Measurements from ENCODE around the gene ATF6. TPM values are rescaled to one million over a fixed set of nuclear protein-coding genes. Genes with fewer than 3 reads are reported as not detected.

Gene ATF6
- total RNA-seq, 1 donor from 2014 or later: 21.1 TPM

GRCh38 chr1:162007466-162007865 is 241.3 kb downstream of the ATF6 start:
- Histone ChIP-seq H3K4me3 (no peak overlapping the region), H3K9me3 (no peaks in the 10 kb centered on the region), H3K27me3 (no peaks in the 10 kb centered on the region), H3K36me3 (no peaks in the 10 kb centered on the region), H3K27ac (no peak overlapping the region), H3K4me1 (peaks cover 18% of the 10 kb centered on the region)
- DNase-seq (ENCODE audit: extremely low spot score in 2 of 2): no peak
- intact Hi-C loops (cut with DNase I): no loop called here
- TF ChIP-seq POLR2A (IDR thresholded peaks at IDR 0.05): no peak
- TF ChIP-seq POLR2AphosphoS5 (IDR thresholded peaks at IDR 0.05; ENCODE audit: insufficient read depth in 1 of 2, low read depth in 1 of 2): no peak
- TF ChIP-seq CTCF (IDR thresholded peaks at IDR 0.05): no peak

- Histone ChIP-seq H3K4me3 (no peak overlapping the region), H3K9me3 (no peaks in the 10 kb centered on the region), H3K4me1 (peaks cover 14% of the 10 kb centered on the region), H3K36me3 (no peaks in the 10 kb centered on the region), H3K27ac (no peak overlapping the region), H3K27me3 (no peaks in the 10 kb centered on the region)
- DNase-seq (ENCODE audit: extremely low spot score in 2 of 2): no peak
- intact Hi-C loops (cut with DNase I): no loop called here
- TF ChIP-seq POLR2A (IDR thresholded peaks at IDR 0.05) (no peak), CTCF (IDR thresholded peaks at IDR 0.05) (no peak), POLR2AphosphoS5 (IDR thresholded peaks at IDR 0.05; ENCODE audit: insufficient read depth in 1 of 2, low read depth in 1 of 2) (no peak)
These were observed 242.7 kb downstream of the ATF6 start for GRCh38 chr1:162008799-162009198.

GRCh38 chr1:162009501-162010174 is 243.5 kb downstream of the ATF6 start:
- intact Hi-C loops (cut with DNase I): no loop called here
- Histone ChIP-seq H3K27ac (no peak overlapping the region), H3K4me1 (peaks cover 9% of the 10 kb centered on the region), H3K4me3 (no peak overlapping the region), H3K9me3 (no peaks in the 10 kb centered on the region), H3K27me3 (no peaks in the 10 kb centered on the region), H3K36me3 (no peaks in the 10 kb centered on the region)
- no peak for DNase-seq (ENCODE audit: extremely low spot score in 2 of 2)
- TF ChIP-seq POLR2A (IDR thresholded peaks at IDR 0.05) (no peak), POLR2AphosphoS5 (IDR thresholded peaks at IDR 0.05; ENCODE audit: insufficient read depth in 1 of 2, low read depth in 1 of 2) (no peak), CTCF (IDR thresholded peaks at IDR 0.05) (no peak)

- H3K36me3 ChIP-seq: no peaks in the 10 kb centered on the region
- no peaks in the 10 kb centered on the region for H3K27me3 ChIP-seq
- DNase-seq (ENCODE audit: extremely low spot score in 2 of 2): no peak
- H3K4me1 ChIP-seq: peaks cover 9% of the 10 kb centered on the region
- intact Hi-C loops (cut with DNase I): no loop called here
- TF ChIP-seq CTCF (IDR thresholded peaks at IDR 0.05) (no peak), POLR2A (IDR thresholded peaks at IDR 0.05) (no peak), POLR2AphosphoS5 (IDR thresholded peaks at IDR 0.05; ENCODE audit: insufficient read depth in 1 of 2, low read depth in 1 of 2) (no peak)
- H3K27ac ChIP-seq: no peak overlapping the region
- H3K9me3 ChIP-seq: no peaks in the 10 kb centered on the region
- H3K4me3 ChIP-seq: no peak overlapping the region
These were observed 244.0 kb downstream of the ATF6 start for GRCh38 chr1:162010175-162010506.

GRCh38 chr1:162011337-162012012 is 245.4 kb downstream of the ATF6 start:
- Histone ChIP-seq H3K27ac (no peak overlapping the region), H3K4me1 (peaks cover 9% of the 10 kb centered on the region), H3K27me3 (no peaks in the 10 kb centered on the region), H3K9me3 (no peaks in the 10 kb centered on the region), H3K36me3 (no peaks in the 10 kb centered on the region), H3K4me3 (no peak overlapping the region)
- intact Hi-C loops (cut with DNase I): no loop called here
- no peak for TF ChIP-seq CTCF (IDR thresholded peaks at IDR 0.05)
- no peak for TF ChIP-seq POLR2A (IDR thresholded peaks at IDR 0.05)
- TF ChIP-seq POLR2AphosphoS5 (IDR thresholded peaks at IDR 0.05; ENCODE audit: insufficient read depth in 1 of 2, low read depth in 1 of 2): peak in 1 of 2 donors; percentile 20
- DNase-seq (ENCODE audit: extremely low spot score in 2 of 2): no peak
